MG63 (cell line): ENCODE results near the gene WNK1. TPM values are rescaled to one million over a fixed set of nuclear protein-coding genes. Genes with fewer than 3 reads are reported as not detected.
"Not testable (repeated sequence)": the region's sequence is repeated elsewhere in the genome, so short reads cannot be mapped to it uniquely, and the experiment has no call there.

Source experiments
- DNase-seq: peaks from one replicate; pipeline ENCODE4 v3.0.0-alpha.2; 2020
- H3K27me3 ChIP-seq: fragments of 250-450 bp; sonication (Bioruptor Pico); 2 replicates; pipeline ENCODE4 v1.5.1; 2020; ENCODE audit warnings: mild to moderate bottlenecking, moderate library complexity
- H3K36me3 ChIP-seq: fragments of 250-450 bp; sonication (Bioruptor Pico); 2 replicates; pipeline ENCODE4 v1.5.1; 2020; ENCODE audit warnings: mild to moderate bottlenecking, moderate library complexity
- H3K4me3 ChIP-seq: fragments of 250-450 bp; sonication (Bioruptor Pico); 2 replicates; pipeline ENCODE4 v1.5.1; 2020; ENCODE audit warnings: mild to moderate bottlenecking, moderate library complexity
- H3K9me3 ChIP-seq: fragments of 250-450 bp; sonication (Bioruptor Pico); 2 replicates; pipeline ENCODE4 v1.5.1; 2020; ENCODE audit warnings: mild to moderate bottlenecking, moderate library complexity
- total RNA-seq: library from RNA; depleted of rRNA; stranded (reverse); fragments of >200 nt; shearing (Covaris generic); gene quantifications from 2 replicates; pipeline ENCODE4 v1.2.3, GENCODE V29; 2014; ENCODE audit warnings: low replicate concordance

Gene WNK1
- total RNA-seq, 1 experiment from 2014 or later: 25.0 TPM

GRCh38 chr12:931060-931459 is 178.7 kb downstream of the WNK1 start:
- no peak overlapping the region for H3K4me3 ChIP-seq
- H3K9me3 ChIP-seq: no peaks in the 10 kb centered on the region
- DNase-seq: no peak
- H3K36me3 ChIP-seq: peaks cover 47% of the 10 kb centered on the region
- no peaks in the 10 kb centered on the region for H3K27me3 ChIP-seq

- Histone ChIP-seq H3K36me3 (peaks cover 46% of the 10 kb centered on the region), H3K27me3 (no peaks in the 10 kb centered on the region), H3K9me3 (no peaks in the 10 kb centered on the region), H3K4me3 (no peak overlapping the region)
- DNase-seq: no peak
These were observed 179.2 kb downstream of the WNK1 start for GRCh38 chr12:931591-931990.

DNA sequence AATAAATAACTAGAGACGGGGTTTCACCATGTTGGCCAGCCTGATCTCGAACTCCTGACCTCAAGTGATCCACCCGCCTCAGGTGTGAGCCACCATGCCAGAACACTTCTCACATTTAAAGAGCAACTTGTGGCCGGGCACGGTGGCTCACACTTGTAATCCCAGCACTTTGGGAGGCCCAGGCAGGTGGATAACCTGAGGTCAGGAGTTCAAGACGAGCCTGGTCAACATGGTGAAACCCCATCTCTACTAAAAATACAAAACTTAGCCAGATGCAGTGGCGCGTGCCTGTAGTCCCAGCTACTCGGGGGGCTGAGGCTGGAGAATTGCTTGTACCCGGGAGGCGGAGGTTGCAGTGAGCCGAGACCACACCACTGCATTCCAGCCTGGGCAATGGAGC is 183.5 kb downstream of the WNK1 start:
- not testable (repeated sequence) for DNase-seq, H3K9me3 ChIP-seq, H3K27me3 ChIP-seq, H3K4me3 ChIP-seq
- H3K36me3 ChIP-seq: peaks cover 30% of the 10 kb centered on the region

DNA sequence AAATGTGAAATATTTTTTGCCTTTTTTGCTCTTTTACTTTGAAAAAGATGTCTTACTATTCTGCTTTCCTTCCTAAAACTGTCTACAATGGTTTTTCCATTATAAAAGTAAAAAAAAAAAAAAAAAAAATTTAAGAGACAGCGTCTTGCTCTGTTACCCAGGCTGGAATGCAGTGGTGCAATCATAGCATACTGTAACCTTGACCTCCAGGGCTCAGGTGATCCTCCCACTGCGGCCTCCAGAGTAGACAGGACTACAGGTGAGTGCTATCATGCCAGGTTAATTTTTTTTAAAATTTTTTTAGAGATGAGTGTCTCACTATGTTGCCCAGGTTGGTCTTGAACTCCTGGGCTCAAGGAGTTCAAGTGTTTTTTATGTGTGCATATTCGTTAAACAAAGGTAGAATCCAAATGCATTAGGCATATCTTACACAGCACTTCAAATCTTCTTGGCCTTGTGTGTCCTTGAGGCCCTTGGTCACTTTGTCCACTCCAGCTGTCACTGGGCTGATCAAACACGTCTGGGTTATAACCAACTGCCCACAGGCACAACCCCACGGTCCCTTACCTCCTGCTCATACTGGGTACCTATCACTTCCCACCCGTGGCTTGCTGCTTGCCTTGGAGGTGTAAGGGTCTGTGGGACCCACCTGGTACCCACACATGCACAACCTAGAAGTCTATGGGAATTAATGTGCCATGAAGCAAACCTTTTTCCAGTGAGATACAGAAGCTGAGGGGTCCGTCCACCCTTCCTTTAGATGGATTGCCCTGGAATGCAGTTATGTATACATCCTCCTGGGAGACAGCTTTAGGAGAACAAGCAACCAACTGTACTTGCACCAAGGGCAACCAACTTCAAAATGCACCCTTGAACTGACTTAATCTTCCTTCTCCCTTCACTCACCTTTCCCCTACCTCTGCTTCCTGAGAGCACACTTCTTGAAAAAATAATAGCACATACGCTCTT is 184.3 kb downstream of the WNK1 start:
- Histone ChIP-seq H3K4me3 (no peak overlapping the region), H3K27me3 (no peaks in the 10 kb centered on the region), H3K9me3 (no peaks in the 10 kb centered on the region), H3K36me3 (peaks cover 27% of the 10 kb centered on the region)
- no peak for DNase-seq

DNA sequence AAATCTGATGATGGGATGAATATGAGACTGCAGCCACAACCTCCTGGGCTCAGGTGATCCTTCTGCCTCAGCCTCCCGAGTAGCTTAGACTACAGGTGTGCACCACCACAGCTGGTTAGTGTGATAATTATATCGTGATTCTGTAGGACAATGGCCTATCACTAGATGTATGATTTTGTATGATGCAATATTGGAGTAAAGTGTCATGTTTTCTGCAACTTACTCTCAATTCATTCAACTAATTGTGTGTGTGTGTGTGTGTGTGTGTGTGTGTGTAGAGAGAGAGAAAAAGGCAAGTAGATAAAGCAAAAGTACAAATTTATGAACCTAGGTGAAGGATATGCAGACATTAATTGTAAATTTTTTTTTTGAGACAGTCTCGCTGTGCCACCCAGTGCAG is 186.4 kb downstream of the WNK1 start:
- peaks cover 30% of the 10 kb centered on the region for H3K36me3 ChIP-seq
- no peak overlapping the region for H3K4me3 ChIP-seq
- H3K9me3 ChIP-seq: no peaks in the 10 kb centered on the region
- no peaks in the 10 kb centered on the region for H3K27me3 ChIP-seq
- DNase-seq: no peak

GRCh38 chr12:943051-943450 is 190.7 kb downstream of the WNK1 start:
- Histone ChIP-seq H3K36me3 (peaks cover 30% of the 10 kb centered on the region), H3K27me3 (no peaks in the 10 kb centered on the region), H3K9me3 (no peaks in the 10 kb centered on the region), H3K4me3 (no peak overlapping the region)
- DNase-seq: no peak

DNA sequence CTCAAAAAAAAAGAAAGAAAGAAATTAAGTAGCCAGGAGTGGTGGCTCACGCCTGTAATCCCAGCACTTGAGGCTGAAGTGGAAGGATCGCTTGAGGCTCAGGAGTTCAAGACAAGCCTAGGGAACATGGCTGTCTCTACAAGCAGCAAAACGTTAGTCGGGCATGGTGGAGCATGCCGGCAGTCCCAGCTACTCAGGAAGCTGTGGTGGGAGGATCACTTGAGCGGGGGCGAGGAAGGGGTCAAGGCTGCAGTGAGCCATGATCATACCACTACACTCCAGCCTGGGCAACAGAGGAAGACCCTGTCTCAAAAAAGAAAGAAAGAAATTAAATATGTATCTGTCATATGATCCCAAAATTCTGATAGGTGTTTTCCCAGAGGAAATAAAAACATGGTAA is 191.8 kb downstream of the WNK1 start:
- H3K4me3 ChIP-seq: no peak overlapping the region
- H3K36me3 ChIP-seq: peaks cover 24% of the 10 kb centered on the region
- H3K9me3 ChIP-seq: no peaks in the 10 kb centered on the region
- no peak for DNase-seq
- H3K27me3 ChIP-seq: no peaks in the 10 kb centered on the region

- H3K4me3 ChIP-seq: no peak overlapping the region
- H3K36me3 ChIP-seq: peaks cover 17% of the 10 kb centered on the region
- DNase-seq: no peak
- H3K27me3 ChIP-seq: no peaks in the 10 kb centered on the region
- H3K9me3 ChIP-seq: no peaks in the 10 kb centered on the region
These were observed 193.8 kb downstream of the WNK1 start for GRCh38 chr12:946212-946611.

DNA sequence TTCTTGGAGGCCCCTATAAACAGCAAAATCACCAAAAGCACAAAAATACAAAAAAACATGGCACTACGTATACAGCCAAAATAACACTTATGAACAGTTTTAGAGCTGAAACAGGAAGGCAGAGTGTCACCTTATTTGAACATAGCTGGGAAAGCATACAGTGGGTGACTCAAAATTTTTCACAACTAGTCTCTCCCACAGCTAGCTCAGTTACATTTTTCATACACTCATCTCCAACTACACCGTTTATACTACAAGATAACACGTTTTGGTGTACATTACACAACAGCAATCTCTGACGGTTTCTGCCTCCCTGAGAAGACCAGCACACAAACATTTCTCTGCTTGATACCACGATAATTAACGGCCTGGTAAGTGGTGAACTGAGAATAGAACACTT is 194.3 kb downstream of the WNK1 start:
- DNase-seq: no peak
- Histone ChIP-seq H3K4me3 (no peak overlapping the region), H3K9me3 (no peaks in the 10 kb centered on the region), H3K36me3 (peaks cover 15% of the 10 kb centered on the region), H3K27me3 (no peaks in the 10 kb centered on the region)

DNA sequence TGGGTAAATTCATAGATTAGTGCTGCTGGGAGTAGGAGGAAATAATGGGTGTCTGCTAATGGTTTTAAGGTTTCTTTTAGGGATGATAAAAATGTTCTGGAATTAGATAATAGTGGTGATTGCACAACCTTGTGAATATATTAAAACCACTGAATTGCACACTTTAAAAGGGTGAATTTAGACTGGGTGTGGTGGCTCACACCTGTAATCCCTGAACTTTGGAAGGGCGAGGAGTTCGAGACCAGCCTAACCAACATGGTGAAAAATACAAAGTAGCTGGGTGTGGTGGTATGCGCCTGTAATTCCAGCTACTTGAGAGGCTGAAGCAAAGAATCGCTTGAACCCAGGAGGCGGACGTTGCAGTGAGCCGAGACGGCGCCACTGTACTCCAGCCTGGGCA is 195.9 kb downstream of the WNK1 start:
- no peak for DNase-seq
- Histone ChIP-seq H3K4me3 (peak overlapping the region; percentile 76), H3K36me3 (peaks cover 8% of the 10 kb centered on the region)

GRCh38 chr12:949453-950191 is 197.2 kb downstream of the WNK1 start, which contains the start of gene RAD52:
Gene RAD52, minus strand, starts transcription at chr12:949694. Its CDS starts 16,636 bp downstream, at chr12:933058.
- Histone ChIP-seq H3K4me3 (peak within 1 kb of the TSS; percentile 76), H3K27me3 (no peaks in the 10 kb centered on the region), H3K36me3 (peaks cover 4% of the 10 kb centered on the region; the same call in 1 of the 2 replicates), H3K9me3 (no peaks in the 10 kb centered on the region)
- DNase-seq: peak; percentile 97

More for the DNA sequence above, 195.9 kb downstream of the WNK1 start:
- Histone ChIP-seq H3K9me3 (no peaks in the 10 kb centered on the region), H3K27me3 (no peaks in the 10 kb centered on the region)

- Histone ChIP-seq H3K36me3 (peaks cover 2% of the 10 kb centered on the region; the same call in 1 of the 2 replicates), H3K4me3 (no peak overlapping the region), H3K27me3 (no peaks in the 10 kb centered on the region), H3K9me3 (no peaks in the 10 kb centered on the region)
- no peak for DNase-seq
These were observed 198.8 kb downstream of the WNK1 start for GRCh38 chr12:951176-951575.

DNA sequence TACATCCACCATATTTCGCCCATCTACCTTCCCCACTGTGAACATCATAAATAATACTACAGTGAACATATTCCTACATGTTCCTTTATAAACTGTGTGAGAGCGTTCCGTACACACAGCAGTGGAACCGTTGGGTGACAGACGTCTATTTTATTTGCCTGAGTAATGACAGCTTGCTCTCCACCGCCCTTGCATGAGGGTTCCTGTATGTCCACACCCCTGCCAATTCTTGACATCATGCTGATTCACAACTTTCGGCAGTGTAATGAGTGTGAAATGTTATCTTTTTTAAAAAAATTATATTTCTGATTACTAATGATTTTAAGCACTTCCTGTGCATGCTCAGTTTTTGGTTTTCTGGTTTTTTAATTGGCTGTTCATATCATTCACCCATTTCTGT is 201.4 kb downstream of the WNK1 start:
- Histone ChIP-seq H3K4me3 (no peak overlapping the region), H3K36me3 (no peaks in the 10 kb centered on the region), H3K27me3 (no peaks in the 10 kb centered on the region), H3K9me3 (no peaks in the 10 kb centered on the region)
- peak; percentile 76 for DNase-seq

GRCh38 chr12:954741-955140 is 202.4 kb downstream of the WNK1 start:
- DNase-seq: no peak

DNA sequence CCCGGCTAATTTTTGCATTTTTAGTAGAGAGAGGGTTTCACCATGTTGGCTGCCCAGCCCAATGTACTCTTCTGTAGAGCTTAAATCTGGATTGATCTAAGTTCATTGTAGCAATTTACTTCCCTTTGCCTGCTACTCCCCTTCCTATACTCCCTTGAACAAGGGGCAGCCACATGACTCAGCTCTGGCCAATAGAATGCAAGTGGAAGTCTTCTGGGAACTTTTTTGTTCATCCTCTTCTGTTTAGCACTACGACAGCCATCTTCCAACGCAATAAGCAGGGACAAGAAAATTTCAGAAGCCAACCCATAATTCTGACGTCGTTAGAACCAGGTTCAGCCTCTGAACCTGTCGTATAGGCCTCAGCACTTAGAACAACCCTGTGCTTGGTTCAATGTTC is 203.6 kb downstream of the WNK1 start:
- H3K9me3 ChIP-seq: no peaks in the 10 kb centered on the region
- no peaks in the 10 kb centered on the region for H3K36me3 ChIP-seq
- H3K4me3 ChIP-seq: no peak overlapping the region
- no peaks in the 10 kb centered on the region for H3K27me3 ChIP-seq
- no peak for DNase-seq

More at GRCh38 chr12:954741-955140, 202.4 kb downstream of the WNK1 start:
- no peaks in the 10 kb centered on the region for H3K36me3 ChIP-seq
- H3K4me3 ChIP-seq: no peak overlapping the region
- no peaks in the 10 kb centered on the region for H3K27me3 ChIP-seq
- no peaks in the 10 kb centered on the region for H3K9me3 ChIP-seq

DNA sequence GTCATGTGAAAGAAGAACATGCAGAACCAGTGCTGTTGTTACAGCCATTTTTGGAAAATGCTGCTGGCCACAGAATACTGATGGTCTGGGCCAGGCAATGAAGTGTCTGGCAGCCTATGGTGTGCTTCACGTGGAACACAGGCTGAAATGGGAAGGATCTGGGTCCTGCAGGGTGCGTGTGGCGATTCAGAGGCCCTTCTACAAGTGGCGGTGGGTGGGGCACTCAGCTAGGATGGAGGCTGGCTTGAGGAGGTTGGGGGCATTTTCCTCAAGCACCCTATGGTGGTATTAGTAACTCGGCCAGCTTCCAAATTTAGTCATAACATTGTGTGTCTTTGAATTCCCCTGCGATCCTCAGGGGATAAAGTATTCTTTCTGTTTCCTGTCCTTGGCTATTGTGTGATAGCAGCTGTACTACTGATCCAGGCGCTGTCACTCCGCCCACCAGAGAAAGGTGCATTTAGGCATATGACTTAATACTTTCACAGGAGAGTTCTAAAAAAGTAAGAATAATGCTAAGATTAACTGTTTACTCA is 206.3 kb downstream of the WNK1 start:
- Histone ChIP-seq H3K36me3 (no peaks in the 10 kb centered on the region), H3K27me3 (no peaks in the 10 kb centered on the region), H3K4me3 (no peak overlapping the region), H3K9me3 (no peaks in the 10 kb centered on the region)
- peak; percentile 45 for DNase-seq
